RKO (cell line): Measurements from ENCODE around the gene IRF8.
"Not testable (repeated sequence)": the region's sequence is repeated elsewhere in the genome, so short reads cannot be mapped to it uniquely, and the experiment has no call there.

Experiments used
- DNase-seq: peaks from one replicate; pipeline ENCODE4 v3.0.0-alpha.2; 2016; ENCODE audit warnings: low spot score

IRF8 gene

DNA sequence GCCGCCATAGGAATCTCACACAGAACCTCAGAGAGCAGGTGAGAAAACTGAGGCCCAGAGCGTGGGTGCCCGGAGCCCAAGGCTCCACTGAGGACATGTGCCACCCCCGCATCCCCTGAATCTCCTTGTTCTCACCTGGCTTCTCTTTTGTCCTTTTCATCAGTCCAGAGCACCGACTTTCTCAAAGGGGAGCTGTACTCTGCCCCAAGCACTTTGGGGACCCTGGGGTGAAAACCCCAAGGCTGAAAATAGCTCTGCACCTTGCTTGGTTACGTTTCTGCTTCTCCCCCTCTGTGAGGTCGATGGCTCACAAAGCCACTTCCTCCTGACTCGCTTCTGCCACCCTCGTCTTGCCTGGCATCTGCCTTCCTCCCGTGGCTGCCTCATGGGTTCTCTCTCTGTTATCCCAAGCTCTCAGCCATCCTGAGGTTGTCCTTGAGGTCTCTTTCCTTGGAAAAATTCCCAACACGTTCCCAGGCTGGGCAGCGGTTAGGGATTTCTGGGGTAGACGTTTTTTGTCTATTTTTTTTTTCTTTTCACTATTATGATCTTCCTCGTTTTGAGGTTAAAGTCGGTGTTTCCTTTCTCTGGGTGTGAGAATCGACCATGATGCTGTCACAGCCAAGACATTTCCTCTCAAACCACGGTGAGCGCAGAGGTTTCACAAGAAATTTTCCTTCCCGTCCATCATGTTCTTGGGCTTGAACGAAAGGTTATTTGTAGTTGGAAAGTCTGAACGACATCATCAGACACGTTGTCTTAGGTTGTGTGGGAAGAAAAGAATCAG is 37.2 kb downstream of the IRF8 start:
- no peak for DNase-seq

DNA sequence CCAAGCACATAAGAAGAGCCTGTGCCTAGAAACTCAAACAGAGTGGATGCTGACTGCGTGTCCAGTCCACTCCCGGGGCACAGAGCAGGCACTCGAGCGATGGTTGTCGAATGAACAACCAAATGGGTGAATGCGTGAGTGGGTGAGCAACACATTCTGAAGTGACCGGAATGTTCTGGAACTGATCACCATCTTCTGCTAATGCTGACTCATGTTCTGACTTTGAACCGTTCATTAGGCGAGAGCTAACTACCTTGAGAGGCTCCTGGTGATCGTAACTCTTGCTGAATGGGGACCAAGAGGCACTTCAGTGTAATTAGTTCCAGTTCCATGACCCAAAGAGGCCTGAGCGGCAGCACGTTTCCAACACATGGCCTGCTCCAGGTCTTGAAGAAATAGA is 37.9 kb downstream of the IRF8 start:
- no peak for DNase-seq

DNA sequence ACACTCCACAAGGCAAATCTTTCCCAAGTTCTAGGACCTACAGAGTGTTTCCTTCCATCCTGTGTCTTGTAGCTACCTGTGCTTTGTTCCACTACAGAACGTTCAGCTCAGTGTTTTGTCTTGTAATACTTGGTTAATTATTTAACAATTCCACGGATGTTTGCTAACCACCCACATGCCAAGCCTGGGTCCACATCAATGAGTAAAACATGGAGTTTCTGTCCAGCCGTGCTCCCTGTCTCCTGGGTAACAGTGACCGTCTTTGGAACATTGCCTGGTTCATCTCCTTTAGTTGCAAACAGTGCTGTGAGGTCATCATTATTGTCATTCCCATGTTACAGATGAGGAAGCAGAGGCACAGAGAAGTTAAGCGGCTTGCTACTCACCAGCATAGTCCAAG is 41.3 kb downstream of the IRF8 start:
- DNase-seq: no peak

DNA sequence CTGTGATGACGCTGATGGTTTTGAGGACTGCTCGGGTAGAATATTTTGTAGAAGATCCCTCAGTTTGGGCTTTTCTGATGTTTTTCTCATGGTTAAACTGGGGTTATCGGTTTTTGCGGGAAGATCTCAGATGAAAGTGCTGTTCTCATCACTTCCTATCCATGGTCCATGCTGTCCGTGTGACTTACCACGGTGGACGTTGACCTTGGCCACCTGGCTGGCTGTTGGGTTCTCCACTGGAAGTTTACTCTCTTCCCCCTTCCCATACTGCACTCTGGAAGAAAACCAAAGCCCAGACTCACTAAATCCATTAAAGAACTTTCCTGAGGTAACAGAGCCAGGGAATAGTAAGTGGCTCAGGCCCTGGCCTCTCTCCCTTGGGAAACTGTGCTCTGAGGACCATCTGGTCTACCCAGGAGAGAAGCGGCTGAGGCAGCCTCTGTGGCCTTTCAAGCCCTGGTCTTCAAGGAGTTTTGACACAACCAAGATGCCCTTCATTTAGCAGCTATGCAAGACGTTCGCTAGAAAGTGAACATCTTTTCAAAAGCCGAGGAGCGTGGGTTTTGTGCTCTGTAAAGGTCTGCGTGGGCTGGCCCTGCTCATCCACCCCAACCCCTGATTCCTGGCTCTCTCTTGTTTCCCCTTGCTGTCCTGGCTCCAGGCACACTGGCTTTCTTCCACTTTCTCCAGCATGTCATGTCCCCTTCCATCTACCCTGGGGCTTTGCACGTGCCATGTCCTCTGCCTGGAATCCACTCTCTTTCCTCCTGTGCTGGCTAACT is 43.1 kb downstream of the IRF8 start:
- no peak for DNase-seq

DNA sequence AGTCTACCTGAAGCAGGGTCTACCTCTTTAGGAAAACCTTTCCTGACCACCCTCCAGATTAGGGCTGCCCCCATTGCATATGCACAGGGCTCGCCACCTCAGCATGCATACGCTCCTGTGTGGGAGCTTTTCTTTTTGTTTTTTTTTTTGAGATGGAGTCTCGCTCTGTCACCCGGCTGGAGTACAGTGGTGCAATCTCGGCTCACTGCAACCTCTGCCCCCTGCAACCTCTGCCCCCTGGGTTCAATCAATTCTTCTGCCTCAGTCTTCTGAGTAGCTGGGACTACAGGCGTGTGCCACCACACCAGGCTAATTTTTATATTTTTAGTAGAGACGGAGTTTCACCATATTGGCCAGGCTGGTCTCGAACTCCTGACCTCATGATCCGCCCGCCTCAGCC is 43.7 kb downstream of the IRF8 start:
- DNase-seq: not testable (repeated sequence)

DNA sequence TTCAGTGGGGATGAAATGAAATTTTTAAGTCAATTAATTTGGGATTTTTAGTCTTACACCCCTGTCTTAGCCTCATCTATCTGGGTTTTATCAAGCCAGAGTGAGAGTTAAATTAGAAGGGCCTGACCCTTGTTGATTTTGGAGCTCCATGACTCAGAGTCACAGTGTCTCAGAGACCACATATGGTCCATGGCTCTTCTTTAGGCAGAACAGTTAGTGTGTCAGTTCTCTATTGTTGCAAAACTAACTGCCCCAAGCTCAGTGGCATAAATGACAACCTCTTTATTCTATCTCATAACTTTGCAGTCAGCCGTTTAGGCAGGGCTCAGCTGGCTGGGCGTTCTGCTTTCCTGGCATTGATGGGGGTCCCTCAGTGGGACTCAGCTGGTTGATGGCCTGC is 44.7 kb downstream of the IRF8 start:
- DNase-seq: no peak

DNA sequence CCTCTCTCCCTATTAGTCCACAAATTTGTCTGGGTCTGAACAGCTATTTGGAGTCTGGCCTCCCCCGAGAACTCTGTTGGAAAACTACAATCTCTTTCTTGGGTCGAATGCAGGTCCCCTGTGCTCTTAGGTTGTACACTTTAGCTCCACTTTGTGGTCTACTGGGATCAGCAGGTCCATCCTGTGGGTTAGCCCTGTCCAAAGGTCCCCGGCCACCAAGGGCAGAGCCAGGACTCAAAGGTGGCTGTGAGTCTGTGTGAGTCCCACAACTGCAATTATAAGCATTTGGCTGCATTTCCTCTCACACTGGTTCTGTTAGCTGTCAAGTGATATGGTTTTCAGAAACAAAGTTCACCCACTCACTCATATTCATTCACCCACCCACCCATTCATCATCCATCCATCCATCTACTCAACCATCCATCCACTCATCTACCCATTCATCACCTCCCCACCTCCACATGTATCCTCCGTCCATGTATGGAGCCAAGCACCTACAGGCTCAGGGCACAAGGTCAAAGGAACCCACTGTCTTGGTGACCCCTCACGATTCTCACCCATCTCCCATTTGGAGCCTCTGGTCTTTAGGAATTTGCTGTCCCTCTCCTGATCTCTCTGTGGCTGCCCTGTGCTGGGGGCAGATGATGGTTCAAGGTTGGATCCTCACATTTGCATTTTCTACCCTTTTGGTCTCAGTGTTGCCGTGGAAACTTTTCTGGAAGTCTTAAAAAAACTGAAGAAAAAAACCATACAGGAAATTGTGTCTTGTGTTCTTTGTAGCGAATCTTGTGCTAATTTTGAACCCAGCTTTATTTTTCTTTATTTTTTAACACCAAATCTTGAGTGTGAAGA is 45.8 kb downstream of the IRF8 start:
- DNase-seq: no peak

DNA sequence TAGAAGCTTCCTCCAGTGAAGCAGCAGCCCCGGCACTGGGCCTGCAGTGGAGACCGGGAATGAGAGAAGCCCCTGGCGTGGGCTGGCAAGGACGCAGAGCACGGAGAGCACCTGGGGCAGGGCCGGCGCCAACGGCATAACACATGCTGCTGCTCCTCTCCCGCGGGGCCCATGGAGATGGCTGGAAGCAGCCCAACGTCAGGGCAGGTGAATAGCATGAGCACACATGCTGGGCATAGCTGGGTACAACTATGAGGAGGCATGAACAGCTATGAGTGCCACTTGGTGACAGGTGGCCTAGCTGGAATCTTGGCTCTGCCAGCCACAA is 46.4 kb downstream of the IRF8 start:
- no peak for DNase-seq

DNA sequence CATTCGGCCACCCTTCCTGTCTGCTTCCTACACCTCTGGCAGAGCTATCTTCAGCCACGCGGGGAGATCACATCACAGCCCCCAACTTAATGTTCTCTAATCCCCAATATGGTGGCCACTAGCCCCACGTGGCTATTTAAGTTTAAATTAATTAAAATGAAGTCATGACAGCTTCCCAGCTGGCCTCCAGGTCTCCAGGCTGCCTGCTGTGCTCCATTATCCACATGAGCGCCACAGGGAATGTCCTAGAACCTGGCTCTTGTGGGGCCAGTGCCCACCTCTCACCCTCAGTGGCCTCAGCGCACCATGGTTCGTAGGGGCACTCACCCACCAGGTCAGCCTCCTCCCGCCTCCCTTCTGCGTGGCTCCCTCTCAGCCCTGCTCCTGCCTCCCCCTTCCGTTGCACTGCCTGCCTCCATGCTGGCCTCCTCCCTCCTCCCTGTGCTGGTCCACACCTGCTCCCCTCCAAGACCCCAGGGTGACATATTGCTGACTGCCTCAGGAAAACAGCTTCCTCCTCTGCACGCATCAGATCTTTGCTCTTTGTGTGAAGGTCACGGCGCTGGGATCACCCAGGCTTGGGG is 47.7 kb downstream of the IRF8 start:
- DNase-seq: no peak

DNA sequence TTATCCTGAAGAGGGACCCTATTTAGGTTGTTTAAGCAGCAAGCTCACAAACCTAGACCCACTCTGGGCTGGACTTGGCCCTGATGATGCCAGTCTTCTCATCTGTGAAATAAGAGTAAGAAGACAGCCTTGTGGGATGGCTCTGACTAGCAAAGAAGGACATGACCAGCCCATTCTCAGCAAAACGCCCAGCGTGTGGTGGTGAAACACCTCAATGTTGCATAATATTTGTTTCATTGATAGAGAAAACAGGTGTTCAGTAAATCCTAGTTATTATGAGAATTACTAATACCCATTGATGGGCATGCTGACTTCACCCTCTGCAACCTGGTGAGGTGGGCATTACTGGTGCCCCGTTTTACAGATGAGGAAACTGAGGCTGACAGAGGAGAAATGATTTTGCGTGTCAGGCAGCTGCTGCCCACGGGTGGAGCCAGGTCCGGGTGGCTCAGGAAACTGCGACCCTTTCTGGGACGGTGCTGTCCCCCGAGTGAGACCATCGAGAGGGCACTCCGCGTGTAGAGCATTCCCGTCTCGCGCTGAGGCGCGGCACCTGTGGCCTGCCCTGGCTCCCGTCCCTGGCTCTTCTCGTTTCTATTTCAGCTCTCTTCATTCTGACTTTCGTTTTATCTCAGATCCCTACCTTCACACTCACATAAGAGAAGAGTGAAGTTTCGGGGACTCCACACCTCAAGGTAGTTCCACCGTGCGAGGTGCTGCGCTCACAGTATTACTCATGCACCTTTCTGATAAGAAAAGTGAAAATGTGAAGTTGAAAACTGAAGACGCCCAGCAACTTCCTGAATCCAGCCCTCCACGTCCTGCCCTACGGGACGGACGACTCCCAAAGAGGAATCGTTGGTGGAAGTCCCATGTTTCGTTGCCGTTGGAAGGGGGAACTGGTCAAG is 48.5 kb downstream of the IRF8 start:
- DNase-seq: no peak

DNA sequence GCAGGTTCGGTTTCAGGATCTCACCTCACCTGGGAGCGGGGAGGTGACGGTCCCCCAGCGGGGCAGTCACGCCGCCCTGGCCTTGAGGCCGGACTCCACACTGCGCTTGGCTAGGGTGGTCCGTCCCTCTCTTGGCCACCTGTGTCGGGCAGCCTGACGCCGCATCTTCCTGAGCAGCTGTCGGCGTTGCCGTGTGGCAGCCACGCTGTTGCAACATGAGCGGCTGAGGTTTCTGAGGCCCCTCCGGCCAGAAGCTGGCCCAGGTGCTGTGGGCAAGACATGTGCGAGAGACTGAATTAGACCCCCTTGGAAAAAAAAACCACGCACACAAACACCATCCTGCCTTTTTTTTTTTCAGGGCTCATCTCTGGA is 49.2 kb downstream of the IRF8 start:
- DNase-seq: no peak

DNA sequence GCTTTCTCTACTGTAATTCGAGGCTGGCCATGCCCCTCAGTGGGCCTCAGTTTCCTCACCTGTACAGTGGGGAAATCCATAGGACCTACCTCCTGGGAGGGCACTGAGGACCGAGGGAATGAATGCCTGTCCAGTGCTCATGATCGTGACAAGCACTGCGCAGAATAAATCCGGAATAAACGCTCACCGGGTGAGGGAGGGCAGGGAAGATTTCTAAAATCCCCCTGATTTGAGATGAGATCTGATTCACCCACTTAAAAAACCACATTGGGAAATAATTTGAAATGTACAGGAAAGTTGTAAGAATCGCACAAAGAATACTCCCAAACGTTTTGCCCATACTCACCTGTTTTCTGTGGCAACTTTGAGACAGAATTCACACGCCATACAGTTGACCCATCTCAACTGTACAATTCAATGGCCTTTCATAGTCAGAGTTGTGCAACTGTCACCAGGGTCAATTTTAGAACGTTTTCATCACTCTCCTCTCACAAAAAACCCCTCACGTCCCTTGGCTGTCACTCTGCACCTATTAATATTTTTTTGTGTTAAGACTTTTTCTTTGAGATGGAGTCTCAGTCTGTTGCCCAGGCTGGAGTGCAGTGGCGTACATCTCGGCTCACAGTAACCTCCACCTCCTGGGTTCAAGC is 49.8 kb downstream of the IRF8 start:
- no peak for DNase-seq

DNA sequence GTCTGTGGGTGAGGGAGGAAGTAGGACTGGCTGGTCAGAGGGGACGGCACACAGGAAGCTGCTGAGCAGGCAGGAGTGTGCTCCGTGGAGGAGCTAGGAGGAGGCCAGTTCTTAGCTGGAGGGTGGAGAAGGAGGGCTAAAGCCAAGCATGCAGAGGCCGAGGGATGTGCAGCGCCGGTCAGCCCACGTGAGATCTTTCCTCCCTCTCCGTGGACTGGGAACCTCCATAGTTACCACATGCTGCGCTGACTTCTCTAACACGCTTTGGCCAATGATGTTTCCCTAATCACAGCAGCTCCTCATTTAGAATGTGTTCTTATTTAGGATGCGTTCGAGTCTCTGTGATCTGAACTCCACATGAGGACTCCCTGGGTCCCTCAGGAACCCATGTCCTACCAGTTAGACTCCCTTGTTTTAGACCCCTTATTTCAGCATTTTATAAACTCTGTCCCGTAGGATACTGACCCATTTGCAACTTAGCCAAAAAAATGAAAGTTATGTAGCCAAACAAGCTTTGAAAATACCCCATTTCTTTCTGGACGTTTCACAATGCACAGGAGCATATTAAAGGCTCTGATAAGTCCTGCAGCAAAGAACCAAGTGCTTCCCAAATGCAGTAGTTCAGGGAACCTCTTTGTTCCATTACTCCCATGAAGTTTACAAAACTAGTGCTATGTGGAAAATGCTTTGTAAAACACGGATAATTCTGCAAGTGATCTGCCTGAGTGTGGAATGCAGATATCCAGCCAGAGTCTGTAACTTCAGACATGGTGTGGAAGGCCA is 51.4 kb downstream of the IRF8 start:
- DNase-seq: no peak

DNA sequence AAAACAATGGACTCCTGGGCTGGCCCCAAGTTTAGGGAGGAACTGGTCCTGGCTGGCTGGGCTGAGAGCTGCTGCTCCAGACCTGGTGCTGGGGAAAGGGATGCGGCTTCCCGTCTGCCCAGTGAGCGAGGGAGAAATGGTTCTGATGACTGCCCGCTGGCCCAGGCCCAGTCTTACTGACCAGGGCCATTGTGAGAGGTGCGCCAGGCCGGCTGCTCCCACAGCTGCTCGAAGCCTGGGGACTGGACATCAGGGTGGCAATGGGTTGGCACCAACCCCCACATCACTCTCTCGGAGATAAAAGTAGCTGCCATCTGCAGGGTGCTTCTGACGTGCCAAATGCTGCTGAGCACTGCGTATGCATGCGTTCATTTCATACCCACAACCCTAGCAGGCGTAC is 53.2 kb downstream of the IRF8 start:
- DNase-seq: no peak

DNA sequence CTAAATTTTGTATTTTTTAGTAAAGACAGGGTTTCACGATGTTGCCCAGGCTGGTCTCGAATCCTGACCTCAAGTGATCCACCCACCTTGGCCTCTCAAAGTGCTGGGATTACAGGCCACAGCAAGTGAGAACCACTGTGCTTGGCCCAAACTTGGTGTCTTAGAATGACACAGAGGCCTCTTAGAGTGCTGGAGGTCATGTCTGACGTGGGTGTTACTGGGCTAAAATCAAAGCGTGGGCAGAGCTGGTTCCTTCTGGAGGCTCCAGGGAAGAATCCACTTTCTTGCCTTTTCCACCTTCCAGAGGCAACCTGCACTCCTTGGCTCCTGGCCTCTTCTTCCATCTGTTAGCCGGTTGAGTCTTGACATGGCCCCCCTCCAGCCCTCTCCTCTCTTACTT is 53.8 kb downstream of the IRF8 start:
- no peak for DNase-seq

DNA sequence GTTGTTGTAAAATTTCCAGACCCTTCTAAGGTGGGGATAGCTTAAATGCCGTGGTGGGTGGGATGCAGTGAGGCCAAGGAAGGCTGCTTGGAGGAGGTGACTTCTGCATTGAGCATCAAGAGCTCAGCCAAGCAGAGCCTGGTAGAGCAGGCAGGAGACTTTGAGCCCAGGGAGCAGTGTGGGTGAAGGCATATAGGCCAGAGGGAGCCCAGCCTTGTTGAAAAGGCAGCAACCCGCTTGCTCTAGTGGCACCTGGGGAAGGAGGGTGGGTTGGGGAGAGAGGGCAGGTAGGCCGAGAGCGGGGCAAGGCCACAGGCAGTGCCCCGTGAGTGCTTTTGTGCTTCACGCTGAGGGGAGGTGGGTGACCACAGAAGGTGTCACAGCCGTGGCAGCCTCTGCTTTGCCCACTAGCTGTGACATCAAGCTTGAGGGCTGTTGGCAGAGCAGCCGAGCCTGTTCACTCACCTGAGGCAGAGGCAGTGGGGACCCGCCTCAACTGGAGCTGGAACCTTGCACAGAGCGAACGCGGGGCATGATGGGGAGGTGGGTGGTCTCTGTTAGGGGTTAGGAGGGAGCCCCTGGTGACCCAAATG is 56.1 kb downstream of the IRF8 start:
- no peak for DNase-seq

DNA sequence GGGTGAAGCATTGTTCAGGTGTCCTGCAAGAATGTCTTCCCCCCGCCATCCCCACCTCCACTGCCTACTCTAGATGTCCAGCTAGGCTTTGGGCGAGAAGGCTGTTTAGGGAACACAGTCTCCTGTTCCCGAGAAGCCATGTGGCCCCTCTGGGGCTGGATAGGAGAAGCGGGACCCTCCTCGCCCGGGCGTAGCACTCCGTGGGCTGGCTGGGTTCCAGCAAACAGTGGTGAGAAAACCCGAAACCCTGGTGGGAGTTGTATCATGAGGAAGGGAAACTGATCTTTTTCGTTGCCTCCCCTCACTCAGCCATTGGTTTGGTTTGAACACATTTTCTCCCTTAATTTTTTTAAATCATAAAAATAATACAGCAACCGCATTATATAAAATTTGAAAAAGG is 56.6 kb downstream of the IRF8 start:
- DNase-seq: no peak

DNA sequence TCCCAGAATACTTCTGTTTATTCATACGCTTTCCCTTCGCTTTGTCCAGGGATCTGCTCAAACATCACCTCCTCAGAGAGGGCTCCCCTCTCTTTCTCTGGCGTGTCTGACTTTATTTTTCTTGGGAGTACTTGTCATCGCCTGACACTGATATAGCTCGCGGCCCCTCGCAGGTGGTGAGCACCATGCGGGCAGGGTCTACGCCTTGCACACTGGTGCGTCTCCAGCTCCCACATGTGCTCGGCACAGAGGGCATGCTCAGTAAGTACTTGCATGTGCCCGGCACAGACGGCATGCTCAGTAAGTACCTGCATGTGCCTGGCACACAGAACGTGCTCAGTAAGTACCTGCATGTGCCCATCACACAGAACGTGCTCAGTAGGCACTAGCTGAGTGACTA is 57.5 kb downstream of the IRF8 start:
- DNase-seq: no peak

DNA sequence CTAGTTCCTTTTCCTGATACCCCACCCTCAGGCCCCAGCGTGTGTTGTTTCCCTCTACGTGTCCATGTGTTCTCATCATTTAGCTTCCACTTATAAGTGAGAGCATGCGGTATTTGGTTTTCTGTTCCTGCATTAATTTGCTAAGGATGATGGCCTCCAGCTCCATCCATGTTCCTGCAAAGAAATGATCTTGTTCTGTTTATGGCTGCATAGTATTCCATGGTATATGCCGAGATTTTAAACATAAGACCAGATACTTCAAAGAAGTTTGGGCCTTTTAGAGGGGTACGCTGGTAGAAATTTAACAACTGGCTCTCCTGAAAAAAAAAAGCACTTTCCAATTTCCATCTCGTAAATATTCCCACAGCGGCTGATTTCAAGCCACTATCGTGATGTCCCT is 59.8 kb downstream of the IRF8 start:
- no peak for DNase-seq

DNA sequence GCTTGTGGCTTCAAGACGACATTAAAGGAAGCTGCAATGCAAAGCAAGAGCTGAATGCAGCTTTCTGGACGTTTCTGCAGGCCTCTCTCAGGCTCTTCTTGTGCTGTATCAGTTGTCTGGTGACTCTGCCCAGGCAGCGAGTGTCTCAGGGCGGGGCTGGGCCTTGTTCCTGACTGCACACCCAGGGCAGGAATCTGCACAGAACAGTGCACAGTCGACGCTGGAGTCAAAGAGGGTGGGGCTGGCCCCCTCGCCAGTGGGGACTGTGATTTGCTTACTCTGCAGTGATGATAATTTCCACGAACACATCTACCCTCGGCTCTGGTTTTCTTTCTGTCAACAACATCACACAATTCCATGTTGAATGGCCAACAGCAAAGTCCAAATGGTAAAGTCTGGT is 60.7 kb downstream of the IRF8 start:
- DNase-seq: no peak
